T-cell (primary cell): ENCODE measurements around the gene STXBP5L. TPM values are rescaled to one million over a fixed set of nuclear protein-coding genes. Genes with fewer than 3 reads are reported as not detected.

Experiments
- ATAC-seq, 4 experiments: fragments of 200-7000 bp in 3 of 4; fragments of 150-1000 bp in 1 of 4; cut with Tn5 transposase; replicated peaks in 1 of 4; 1 replicate in 3 of 4; 2 replicates in 1 of 4; pipeline ENCODE4 v1.10.0; 2021; ENCODE audit warnings: moderate library complexity in 3 of 4, mild to moderate bottlenecking in 2 of 4, moderate number of reproducible peaks in 1 of 4
- CTCF ChIA-PET, 2 donors: fragments of 300-600 bp; sonication (Branson Sonifier 250); formaldehyde crosslinking; loops; one replicate each; lab custom pipeline; 2022; ENCODE audit warnings: antibody characterized with exemption in 2 of 2; lab: Charles Lee
- POLR2A ChIA-PET, 2 donors: fragments of 300-600 bp; sonication (Branson Sonifier 250); formaldehyde crosslinking; loops; one replicate each; lab custom pipeline; 2022; ENCODE audit warnings: antibody characterized with exemption in 2 of 2; lab: Charles Lee
- DNase-seq, 35 experiments: peaks; one replicate each; pipeline versions ENCODE4 v3.0.0 to v3.0.0-alpha.2; 2013 to 2023
- H3K27ac ChIP-seq: one replicate; pipeline ENCODE4 v1.5.1; 2013; ENCODE audit warnings: low read length
- H3K27me3 ChIP-seq, 2 experiments: replicated peaks in 1 of 2; 1 replicate in 1 of 2; 2 replicates in 1 of 2; pipeline versions ENCODE4 v1.6.1 to v1.7.0; 2013; ENCODE audit warnings: low read length in 1 of 2, mixed read lengths in 1 of 2; ENCODE audit not compliant: control insufficient read depth in 2 of 2, insufficient read depth in 2 of 2; ENCODE audit errors: extremely low read depth in 1 of 2
- H3K36me3 ChIP-seq, 2 donors: 1 replicate in 1 of 2; 2 replicates in 1 of 2; pipeline versions ENCODE4 v1.6.1 to v1.7.0; 2013; ENCODE audit warnings: low read length in 1 of 2; ENCODE audit not compliant: control insufficient read depth in 2 of 2, insufficient read depth in 1 of 2; ENCODE audit errors: extremely low read depth in 1 of 2
- H3K4me1 ChIP-seq, 2 experiments: 1 replicate in 1 of 2; 2 replicates in 1 of 2; pipeline versions ENCODE4 v1.6.1 to v1.7.0; 2013; ENCODE audit warnings: low read length in 2 of 2, mixed read lengths in 1 of 2; ENCODE audit not compliant: insufficient read depth in 2 of 2, control insufficient read depth in 1 of 2; ENCODE audit errors: extremely low read depth in 1 of 2
- H3K4me3 ChIP-seq, 2 donors: 1 replicate in 1 of 2; 2 replicates in 1 of 2; pipeline versions ENCODE4 v1.5.1 to v1.7.0; 2013; ENCODE audit warnings: mild to moderate bottlenecking in 2 of 2, low read length in 1 of 2, moderate library complexity in 1 of 2; ENCODE audit not compliant: control insufficient read depth in 1 of 2; ENCODE audit errors: extremely low read depth in 1 of 2
- H3K9me3 ChIP-seq: 2 replicates; pipeline ENCODE4 v1.7.0; 2013
- H3K27ac Mint-ChIP-seq, 2 donors: one replicate each; pipeline ENCODE4 v1.8.0; 2020 to 2021; ENCODE audit warnings: mild to moderate bottlenecking in 2 of 2, mixed read lengths in 2 of 2
- H3K27me3 Mint-ChIP-seq, 2 donors: one replicate each; pipeline ENCODE4 v1.8.0; 2021 to 2022; ENCODE audit warnings: mixed read lengths in 2 of 2
- H3K36me3 Mint-ChIP-seq: one replicate; pipeline ENCODE4 v1.8.0; 2021; ENCODE audit warnings: mixed read lengths
- H3K4me1 Mint-ChIP-seq, 3 donors: one replicate each; pipeline ENCODE4 v1.8.0; 2020 to 2022; ENCODE audit warnings: mixed read lengths in 3 of 3, mild to moderate bottlenecking in 1 of 3
- H3K4me3 Mint-ChIP-seq, 3 donors: one replicate each; pipeline ENCODE4 v1.8.0; 2020 to 2022; ENCODE audit warnings: mild to moderate bottlenecking in 3 of 3, mixed read lengths in 3 of 3, moderate library complexity in 3 of 3
- H3K9me3 Mint-ChIP-seq, 3 donors: one replicate each; pipeline ENCODE4 v1.8.0; 2020 to 2022; ENCODE audit warnings: mixed read lengths in 3 of 3
- WGBS: methylation state at CpG from one replicate; pipeline ENCODE4 v1.1.5; 2013; ENCODE audit warnings: missing lambda C conversion rate; ENCODE audit not compliant: insufficient coverage; 5-methylcytosine and 5-hydroxymethylcytosine counted together
- total RNA-seq, 35 experiments: library from RNA in 6 of 35; stranded (reverse) in 6 of 35; fragments of 120-200 nt in 1 of 35; gene quantifications; one replicate each; pipeline versions ENCODE4 v1.2.1 to v1.2.4 and lab custom pipeline; 2013 to 2026

Gene STXBP5L
- total RNA-seq, 5 donors from 2014 or later (not counting 1 experiment from before 2014, with no cell fraction given), result not detected

GRCh38 chr3:121111914-121112612 is 204.1 kb downstream of the STXBP5L start:
- no peaks in the 10 kb centered on the region for H3K9me3 ChIP-seq
- no peaks in the 10 kb centered on the region for H3K4me1 ChIP-seq
- Mint-ChIP-seq H3K4me1 (no peaks in the 10 kb centered on the region), H3K27ac (no peak overlapping the region), H3K9me3 (peaks cover 3 to 6% (median 5%) of the 10 kb centered on the region in 3 donors), H3K36me3 (no peaks in the 10 kb centered on the region), H3K4me3 (no peak overlapping the region), H3K27me3 (no peaks in the 10 kb centered on the region)
- no peaks in the 10 kb centered on the region for H3K27me3 ChIP-seq
- WGBS, result 69% methylated on average over 8 of the region's 15 CpGs
- DNase-seq (no peak), ATAC-seq (no peak)
- H3K4me3 ChIP-seq, result no peak overlapping the region
- H3K27ac ChIP-seq, result no peak overlapping the region
- ChIA-PET CTCF (no interaction called here), POLR2A (interaction anchor here in 1 of 2 donors (0.6 kb wide), 1 partner anchor 11 kb away, joined by 7 read pairs; no protein-coding TSS in a partner anchor)
- no peaks in the 10 kb centered on the region for H3K36me3 ChIP-seq

- Histone ChIP-seq H3K9me3 (no peaks in the 10 kb centered on the region), H3K36me3 (no peaks in the 10 kb centered on the region), H3K4me1 (no peaks in the 10 kb centered on the region), H3K27me3 (no peaks in the 10 kb centered on the region), H3K27ac (no peak overlapping the region), H3K4me3 (no peak overlapping the region)
- ChIA-PET POLR2A (no interaction called here), CTCF (no interaction called here)
- no peaks in the 10 kb centered on the region for H3K27me3 Mint-ChIP-seq
- H3K4me3 Mint-ChIP-seq, result no peak overlapping the region
- no peak for ATAC-seq
- no CpG with 5 or more reads among the region's 1 CpG for WGBS
- no peaks in the 10 kb centered on the region for H3K4me1 Mint-ChIP-seq
- no peak for DNase-seq
- H3K27ac Mint-ChIP-seq, result no peak overlapping the region
- H3K36me3 Mint-ChIP-seq, result no peaks in the 10 kb centered on the region
- H3K9me3 Mint-ChIP-seq, result peaks cover 0 to 9% (median 3%) of the 10 kb centered on the region in 3 donors
These were observed 218.2 kb downstream of the STXBP5L start for GRCh38 chr3:121126033-121126706.

- POLR2A ChIA-PET, result no interaction called here
- no CpG with 5 or more reads among the region's 2 CpGs for WGBS
These were observed 218.7 kb downstream of the STXBP5L start for GRCh38 chr3:121126707-121127035.

GRCh38 chr3:121152573-121152972 is 244.6 kb downstream of the STXBP5L start:
- Histone ChIP-seq H3K9me3 (no peaks in the 10 kb centered on the region), H3K27me3 (no peaks in the 10 kb centered on the region), H3K4me1 (no peaks in the 10 kb centered on the region), H3K36me3 (no peaks in the 10 kb centered on the region), H3K4me3 (no peak overlapping the region), H3K27ac (no peak overlapping the region)
- no peak overlapping the region for H3K4me3 Mint-ChIP-seq
- no peaks in the 10 kb centered on the region for H3K27me3 Mint-ChIP-seq
- no peaks in the 10 kb centered on the region for H3K4me1 Mint-ChIP-seq
- ATAC-seq (no peak), DNase-seq (no peak)
- POLR2A ChIA-PET, result no interaction called here
- peaks cover 0 to 7% (median 0%) of the 10 kb centered on the region in 3 donors for H3K9me3 Mint-ChIP-seq
- H3K27ac Mint-ChIP-seq, result no peak overlapping the region
- no peaks in the 10 kb centered on the region for H3K36me3 Mint-ChIP-seq
- WGBS, result 75% methylated on average over 3 of the region's 4 CpGs
- CTCF ChIA-PET, result no interaction called here

More at GRCh38 chr3:121126707-121127035, 218.7 kb downstream of the STXBP5L start:
- CTCF ChIA-PET, result no interaction called here
- DNase-seq (no peak), ATAC-seq (no peak)
- H3K9me3 ChIP-seq, result no peaks in the 10 kb centered on the region
- no peaks in the 10 kb centered on the region for H3K36me3 ChIP-seq
- H3K4me3 ChIP-seq, result no peak overlapping the region
- H3K27ac Mint-ChIP-seq, result no peak overlapping the region
- no peaks in the 10 kb centered on the region for H3K27me3 Mint-ChIP-seq
- H3K4me3 Mint-ChIP-seq, result no peak overlapping the region
- H3K4me1 Mint-ChIP-seq, result no peaks in the 10 kb centered on the region
- no peak overlapping the region for H3K27ac ChIP-seq
- H3K4me1 ChIP-seq, result no peaks in the 10 kb centered on the region
- no peaks in the 10 kb centered on the region for H3K36me3 Mint-ChIP-seq
- H3K27me3 ChIP-seq, result no peaks in the 10 kb centered on the region
- peaks cover 0 to 9% (median 3%) of the 10 kb centered on the region in 3 donors for H3K9me3 Mint-ChIP-seq

- Mint-ChIP-seq H3K27ac (no peak overlapping the region), H3K36me3 (no peaks in the 10 kb centered on the region), H3K27me3 (no peaks in the 10 kb centered on the region), H3K4me1 (no peaks in the 10 kb centered on the region), H3K9me3 (no peaks in the 10 kb centered on the region), H3K4me3 (no peak overlapping the region)
- Histone ChIP-seq H3K36me3 (no peaks in the 10 kb centered on the region), H3K27ac (no peak overlapping the region), H3K27me3 (no peaks in the 10 kb centered on the region), H3K4me1 (no peaks in the 10 kb centered on the region), H3K4me3 (no peak overlapping the region), H3K9me3 (no peaks in the 10 kb centered on the region)
- no CpG with 5 or more reads among the region's 1 CpG for WGBS
- DNase-seq (no peak), ATAC-seq (no peak)
- ChIA-PET POLR2A (no interaction called here), CTCF (no interaction called here)
These were observed 245.8 kb downstream of the STXBP5L start for GRCh38 chr3:121153851-121154250.

- Mint-ChIP-seq H3K4me3 (no peak overlapping the region), H3K36me3 (no peaks in the 10 kb centered on the region), H3K27me3 (no peaks in the 10 kb centered on the region), H3K9me3 (no peaks in the 10 kb centered on the region), H3K4me1 (no peaks in the 10 kb centered on the region), H3K27ac (no peak overlapping the region)
- Histone ChIP-seq H3K4me3 (no peak overlapping the region), H3K4me1 (no peaks in the 10 kb centered on the region), H3K27ac (no peak overlapping the region), H3K9me3 (no peaks in the 10 kb centered on the region), H3K27me3 (no peaks in the 10 kb centered on the region), H3K36me3 (no peaks in the 10 kb centered on the region)
- ChIA-PET CTCF (no interaction called here), POLR2A (no interaction called here)
- ATAC-seq (no peak), DNase-seq (no peak)
- 88% methylated on average over 1 of the region's 1 CpG for WGBS
These were observed 247.0 kb downstream of the STXBP5L start for GRCh38 chr3:121155028-121155427.
